Mononuclear cell (primary cell): ENCODE results near the gene IKZF3. TPM values are rescaled to one million over a fixed set of nuclear protein-coding genes. Genes with fewer than 3 reads are reported as not detected.

ENCODE experiments used
- H3K27me3 ChIP-seq: 2 replicates; pipeline ENCODE4 v1.6.0; 2011; ENCODE audit warnings: low read length, control low read depth; ENCODE audit not compliant: insufficient read depth
- H3K4me1 ChIP-seq: 2 replicates; pipeline ENCODE4 v1.5.1; 2011; ENCODE audit warnings: mild to moderate bottlenecking, low read length, control low read depth; ENCODE audit not compliant: insufficient read depth
- H3K4me3 ChIP-seq: 2 replicates; pipeline ENCODE4 v1.5.1; 2011; ENCODE audit warnings: mild to moderate bottlenecking, low read length, moderate library complexity
- H3K9me3 ChIP-seq: 2 replicates; pipeline ENCODE4 v1.5.1; 2011; ENCODE audit warnings: low read depth, mild to moderate bottlenecking, control low read depth, low read length
- total RNA-seq: library from RNA; depleted of rRNA; stranded (reverse); fragments of >200 nt; gene quantifications from one replicate; pipeline ENCODE4 v1.2.3, GENCODE V29; 2012

IKZF3 gene
- total RNA-seq, 1 donor = 47.5 TPM

DNA sequence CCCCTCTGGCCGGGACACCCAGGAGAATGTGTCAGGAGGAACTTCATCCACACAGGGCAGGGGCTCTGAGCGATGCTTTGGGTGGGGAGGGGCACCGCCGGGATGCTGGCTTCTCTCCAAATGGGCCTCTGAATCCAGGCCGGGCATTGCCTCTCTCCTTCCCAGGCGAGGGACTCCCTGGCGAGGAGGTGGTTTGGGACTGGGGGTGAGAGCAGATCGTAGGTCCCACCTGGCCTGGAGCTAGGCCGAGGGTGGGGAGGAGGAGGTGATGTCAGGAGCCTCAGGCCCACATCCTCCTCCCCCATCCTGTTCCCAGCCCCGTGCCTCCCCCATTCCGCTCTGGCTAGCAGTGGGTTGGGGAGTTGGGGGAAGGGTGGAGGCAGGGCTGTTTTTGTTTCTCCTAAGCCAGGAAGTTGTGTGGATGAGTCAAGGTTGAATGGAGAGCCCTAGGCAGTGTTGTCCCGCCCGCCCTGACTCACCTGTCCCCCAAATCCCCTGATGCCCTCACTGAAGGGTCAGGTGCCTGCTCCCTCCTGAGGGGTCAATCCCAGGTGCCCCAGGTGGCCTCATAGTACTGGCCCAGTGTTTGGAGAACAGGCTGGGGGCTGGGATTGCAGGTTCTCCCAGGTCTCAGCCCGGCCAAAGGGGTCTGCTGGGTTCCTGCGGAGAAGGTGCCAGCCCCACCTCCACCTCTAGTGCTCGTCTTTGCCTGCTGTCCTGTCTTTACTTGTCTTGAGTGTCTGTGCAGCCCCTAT, 123.6 kb downstream of the IKZF3 start:
- H3K27me3 ChIP-seq = peaks cover 32% of the 10 kb centered on the region
- no peaks in the 10 kb centered on the region for H3K9me3 ChIP-seq
- H3K4me1 ChIP-seq = peaks cover 19% of the 10 kb centered on the region
- H3K4me3 ChIP-seq = no peak overlapping the region

- H3K4me3 ChIP-seq = no peak overlapping the region
- H3K27me3 ChIP-seq = peaks cover 32% of the 10 kb centered on the region
- peaks cover 19% of the 10 kb centered on the region for H3K4me1 ChIP-seq
- H3K9me3 ChIP-seq = no peaks in the 10 kb centered on the region
Observed at GRCh38 chr17:39739885-39740356, 124.2 kb downstream of the IKZF3 start.

GRCh38 chr17:39738983-39739884, 124.9 kb downstream of the IKZF3 start:
- peaks cover 19% of the 10 kb centered on the region for H3K4me1 ChIP-seq
- H3K9me3 ChIP-seq = no peaks in the 10 kb centered on the region
- H3K27me3 ChIP-seq = peaks cover 32% of the 10 kb centered on the region
- H3K4me3 ChIP-seq = no peak overlapping the region

DNA sequence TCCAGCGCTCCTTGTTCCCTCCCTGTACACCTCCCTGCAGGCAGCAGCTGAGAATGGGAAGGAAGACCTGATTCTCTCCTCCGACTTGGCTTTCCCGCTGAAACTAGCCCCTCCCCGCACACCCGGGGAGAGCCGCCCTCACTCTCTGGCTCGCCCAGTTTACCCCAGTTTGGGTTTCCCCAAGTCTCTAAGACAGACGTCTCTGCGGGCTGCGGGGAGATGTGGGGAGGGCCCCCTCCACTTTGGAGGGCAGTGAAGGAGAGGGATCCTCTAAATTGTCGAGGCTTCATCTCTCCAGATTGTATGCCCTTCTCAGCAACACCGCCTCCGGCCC, 125.6 kb downstream of the IKZF3 start:
- H3K9me3 ChIP-seq = no peaks in the 10 kb centered on the region
- H3K4me1 ChIP-seq = peaks cover 19% of the 10 kb centered on the region
- H3K27me3 ChIP-seq = peaks cover 32% of the 10 kb centered on the region
- H3K4me3 ChIP-seq = no peak overlapping the region

- peaks cover 32% of the 10 kb centered on the region for H3K27me3 ChIP-seq
- H3K4me3 ChIP-seq = no peak within 1 kb of the TSS
- H3K4me1 ChIP-seq = peaks cover 19% of the 10 kb centered on the region
- no peaks in the 10 kb centered on the region for H3K9me3 ChIP-seq
Observed at GRCh38 chr17:39737760-39738567, 126.1 kb downstream of the IKZF3 start, which contains the start of gene GRB7. TSS of gene GRB7 (plus strand) at chr17:39737938. CDS start at chr17:39742302, 4,364 bp downstream.

- no peak overlapping the region for H3K4me3 ChIP-seq
- no peaks in the 10 kb centered on the region for H3K9me3 ChIP-seq
- peaks cover 32% of the 10 kb centered on the region for H3K27me3 ChIP-seq
- H3K4me1 ChIP-seq = peaks cover 19% of the 10 kb centered on the region
Observed at GRCh38 chr17:39737206-39737759, 126.8 kb downstream of the IKZF3 start.

DNA sequence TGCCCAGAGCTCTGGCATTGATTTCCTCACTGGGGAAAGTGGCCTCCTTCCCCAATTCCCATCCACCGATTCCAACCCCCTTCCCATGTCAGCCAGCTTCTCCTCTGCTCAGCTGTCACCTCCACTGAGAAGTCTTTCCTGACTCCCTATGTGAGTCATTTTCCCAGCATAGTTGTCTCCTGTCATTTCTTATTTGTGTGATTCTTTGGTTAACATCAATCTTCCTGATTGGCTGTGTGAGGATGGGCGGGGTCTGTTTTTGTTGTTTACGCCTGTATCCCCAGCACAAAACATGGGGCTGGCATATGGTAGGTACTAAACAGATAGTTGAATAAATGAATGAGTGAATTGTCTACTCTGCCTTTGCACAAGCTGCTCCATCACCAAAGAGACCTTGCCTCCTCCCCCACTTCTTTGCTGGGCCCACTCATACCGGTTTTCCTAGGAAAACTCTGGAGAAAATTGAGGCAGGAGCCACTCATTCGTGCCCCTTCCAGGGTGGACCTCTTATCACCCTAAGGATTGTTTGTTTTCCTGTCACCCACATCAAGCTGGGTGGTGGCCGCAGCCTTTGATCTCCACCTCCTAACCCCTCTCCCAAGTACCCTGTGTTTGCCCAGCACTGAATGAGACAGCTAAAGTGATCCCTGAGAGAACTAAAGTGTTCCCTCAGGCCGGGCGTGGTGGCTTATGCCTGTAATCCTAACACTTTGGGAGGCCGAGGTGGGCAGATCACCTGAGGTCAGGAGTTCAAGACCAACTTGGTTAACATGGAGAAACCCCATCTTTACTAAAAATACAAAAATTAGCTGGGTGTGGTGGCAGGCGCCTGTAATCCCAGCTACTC, 127.6 kb downstream of the IKZF3 start:
- H3K4me1 ChIP-seq = peaks cover 19% of the 10 kb centered on the region
- no peaks in the 10 kb centered on the region for H3K9me3 ChIP-seq
- H3K27me3 ChIP-seq = peaks cover 32% of the 10 kb centered on the region
- H3K4me3 ChIP-seq = no peak overlapping the region

DNA sequence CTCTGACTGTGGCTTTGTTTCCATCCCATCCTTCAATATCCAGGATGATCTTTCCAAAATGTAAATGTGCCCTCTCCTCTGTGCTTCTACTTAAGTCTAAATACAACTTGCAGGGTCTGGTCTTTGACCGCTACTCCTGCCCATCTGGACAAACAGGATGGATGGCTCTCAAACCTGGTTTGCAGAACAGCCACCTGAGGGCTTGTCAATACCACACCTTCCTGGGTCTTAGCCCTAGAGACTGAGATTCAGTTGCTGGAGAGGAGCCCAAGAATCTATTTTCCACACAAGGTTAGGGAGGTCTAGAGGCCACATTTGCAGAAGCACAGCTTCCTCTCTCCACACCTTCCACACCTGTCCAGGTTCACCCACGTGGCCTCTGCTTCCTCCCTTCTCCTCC, 128.2 kb downstream of the IKZF3 start:
- H3K4me1 ChIP-seq = peaks cover 23% of the 10 kb centered on the region
- no peak overlapping the region for H3K4me3 ChIP-seq
- H3K9me3 ChIP-seq = no peaks in the 10 kb centered on the region
- peaks cover 32% of the 10 kb centered on the region for H3K27me3 ChIP-seq

DNA sequence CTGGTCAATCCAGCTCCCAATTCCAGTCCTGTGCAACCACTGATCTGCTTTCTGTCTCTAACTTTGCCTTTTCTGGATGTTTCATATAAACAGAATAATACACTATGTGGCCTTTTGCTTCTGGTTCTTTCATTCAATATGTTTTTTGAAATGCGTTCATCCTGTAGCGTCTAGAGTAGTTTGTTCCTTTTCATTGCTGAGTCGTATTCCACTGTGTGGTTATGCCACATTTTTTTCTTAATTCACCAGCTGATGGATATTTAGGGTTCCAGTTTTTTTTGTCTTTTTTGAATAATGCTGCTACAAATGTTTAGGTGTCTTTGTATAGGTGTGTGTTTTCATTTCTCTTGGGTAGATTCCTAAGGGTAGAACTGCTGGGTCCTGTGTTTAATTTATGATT, 131.5 kb downstream of the IKZF3 start:
- H3K4me1 ChIP-seq = peaks cover 16% of the 10 kb centered on the region
- peaks cover 11% of the 10 kb centered on the region for H3K27me3 ChIP-seq
- no peak overlapping the region for H3K4me3 ChIP-seq
- no peaks in the 10 kb centered on the region for H3K9me3 ChIP-seq

DNA sequence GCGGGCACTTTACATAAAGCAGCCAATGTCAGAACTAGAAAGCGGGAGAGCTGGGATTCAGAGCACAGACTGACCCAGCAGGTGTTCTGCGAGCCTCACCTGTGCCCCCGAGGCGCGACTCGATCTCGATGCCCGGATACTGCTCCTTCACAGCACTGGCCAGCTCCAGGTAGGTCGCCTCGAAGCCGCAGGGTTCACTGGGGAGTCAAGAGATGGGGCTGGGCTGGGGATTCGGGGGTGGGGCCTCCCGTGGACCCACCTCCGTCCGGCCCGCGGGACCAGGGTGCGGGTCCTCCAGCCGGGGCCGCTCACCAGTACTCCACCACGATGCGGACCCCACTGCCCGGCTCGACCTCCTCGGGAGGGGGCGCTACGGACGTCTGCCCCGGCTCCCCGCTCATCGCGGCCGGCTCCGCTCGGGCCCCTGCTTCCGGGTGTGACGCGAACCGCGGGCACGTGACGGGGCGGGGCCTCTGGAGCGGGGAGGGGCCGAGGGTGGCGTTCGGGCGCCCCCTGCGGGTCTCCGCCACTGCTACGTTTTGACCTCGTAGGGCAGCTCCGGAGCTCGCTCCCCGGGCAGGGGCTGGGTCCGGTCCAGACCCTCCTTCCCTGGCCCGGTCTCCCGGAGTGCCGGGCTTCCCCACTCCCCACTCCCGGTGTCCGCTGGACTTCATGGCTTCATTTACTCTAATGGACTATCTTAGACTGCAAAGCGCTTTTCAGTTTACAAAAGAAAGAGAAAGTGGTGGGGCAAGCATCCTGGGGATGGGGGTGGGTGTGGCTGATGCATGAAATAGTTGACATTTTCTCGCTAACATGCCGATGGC, 133.8 kb downstream of the IKZF3 start, which contains the start of gene MIEN1:
Gene MIEN1 (minus strand): TSS at position 438 of the 827 bp plus-strand sequence. CDS start 37 bp downstream, at position 401.
- H3K4me1 ChIP-seq = peaks cover 16% of the 10 kb centered on the region
- H3K27me3 ChIP-seq = no peaks in the 10 kb centered on the region
- no peaks in the 10 kb centered on the region for H3K9me3 ChIP-seq
- H3K4me3 ChIP-seq = peak within 1 kb of the TSS; percentile 66

DNA sequence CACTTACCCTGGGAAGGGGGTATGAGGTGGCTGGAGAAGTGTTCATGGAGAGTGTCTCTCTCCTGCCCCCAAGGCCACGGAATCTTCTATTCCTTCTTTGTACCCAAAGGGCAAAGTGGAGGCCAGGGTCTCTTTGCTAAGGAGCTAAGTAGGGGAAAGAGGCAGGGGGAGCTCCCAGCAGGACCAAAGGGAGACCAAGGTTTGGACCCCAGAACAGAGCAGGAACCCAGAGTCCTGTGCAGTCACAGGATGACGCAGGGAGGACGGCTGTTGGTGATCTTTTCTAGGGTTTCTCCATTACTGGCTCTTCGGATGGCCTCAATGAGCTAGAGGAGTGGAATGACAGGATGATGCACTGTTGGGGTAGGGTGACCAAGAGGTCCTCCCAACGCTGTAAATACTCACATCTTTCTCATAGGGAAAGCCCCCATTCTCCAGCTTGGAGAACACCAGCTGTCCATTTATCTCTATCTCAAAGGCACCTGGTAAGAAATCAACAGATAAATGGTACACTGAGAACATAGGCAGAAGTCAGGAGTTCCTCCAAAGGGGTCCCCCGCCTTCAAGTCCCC, 134.7 kb downstream of the IKZF3 start:
- no peaks in the 10 kb centered on the region for H3K9me3 ChIP-seq
- no peaks in the 10 kb centered on the region for H3K27me3 ChIP-seq
- peaks cover 16% of the 10 kb centered on the region for H3K4me1 ChIP-seq
- H3K4me3 ChIP-seq = peak overlapping the region; percentile 66

DNA sequence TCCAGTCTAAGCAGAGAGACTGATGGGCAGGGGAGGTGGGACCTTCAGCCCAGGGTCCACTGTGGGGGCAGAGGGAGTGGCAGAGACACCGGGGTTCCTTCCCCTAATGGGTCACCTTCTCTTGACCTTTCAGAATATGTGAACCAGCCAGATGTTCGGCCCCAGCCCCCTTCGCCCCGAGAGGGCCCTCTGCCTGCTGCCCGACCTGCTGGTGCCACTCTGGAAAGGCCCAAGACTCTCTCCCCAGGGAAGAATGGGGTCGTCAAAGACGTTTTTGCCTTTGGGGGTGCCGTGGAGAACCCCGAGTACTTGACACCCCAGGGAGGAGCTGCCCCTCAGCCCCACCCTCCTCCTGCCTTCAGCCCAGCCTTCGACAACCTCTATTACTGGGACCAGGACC, 136.6 kb downstream of the IKZF3 start:
- H3K4me3 ChIP-seq = no peak overlapping the region
- H3K9me3 ChIP-seq = no peaks in the 10 kb centered on the region
- H3K4me1 ChIP-seq = peaks cover 16% of the 10 kb centered on the region
- H3K27me3 ChIP-seq = no peaks in the 10 kb centered on the region

DNA sequence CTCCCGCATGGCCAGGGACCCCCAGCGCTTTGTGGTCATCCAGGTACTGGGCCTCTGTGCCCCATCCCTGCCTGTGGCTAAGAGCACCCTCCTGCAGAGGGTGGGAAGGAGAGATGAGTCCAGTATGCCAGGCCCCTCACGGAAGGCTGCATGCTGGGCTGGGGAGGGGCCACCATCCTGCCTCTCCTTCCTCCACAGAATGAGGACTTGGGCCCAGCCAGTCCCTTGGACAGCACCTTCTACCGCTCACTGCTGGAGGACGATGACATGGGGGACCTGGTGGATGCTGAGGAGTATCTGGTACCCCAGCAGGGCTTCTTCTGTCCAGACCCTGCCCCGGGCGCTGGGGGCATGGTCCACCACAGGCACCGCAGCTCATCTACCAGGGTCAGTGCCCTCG, 137.5 kb downstream of the IKZF3 start:
- Histone ChIP-seq H3K4me1 (peaks cover 16% of the 10 kb centered on the region), H3K4me3 (no peak overlapping the region), H3K27me3 (no peaks in the 10 kb centered on the region), H3K9me3 (no peaks in the 10 kb centered on the region)
